Left lobe of liver (tissue), 2 donors: ENCODE results near the gene GAB4. TPM values are rescaled to one million over a fixed set of nuclear protein-coding genes. Genes with fewer than 3 reads are reported as not detected.
"Not testable (repeated sequence)": the region's sequence is repeated elsewhere in the genome, so short reads cannot be mapped to it uniquely, and the experiment has no call there.

Experiments used
- ATAC-seq: fragments of 200-7000 bp; cut with Tn5 transposase; one replicate; pipeline ENCODE4 v1.9.1; 2020; ENCODE audit warnings: mild to moderate bottlenecking, moderate library complexity
- DNase-seq: peaks from one replicate; pipeline ENCODE4 v3.0.0-alpha.2; 2020; ENCODE audit warnings: low spot score
- total RNA-seq: library from RNA; stranded (reverse); gene quantifications from one replicate; pipeline ENCODE4 v1.2.1, GENCODE V29; 2021
- donor health status: DM: no; HTN: no; CAD: no; lungs with moderate emphysema.
- donor health status: DM: no; HTN: yes; CAD: no.

GAB4 gene
- total RNA-seq = not detected

- DNase-seq (no peak), ATAC-seq (no peak)
Observed at GRCh38 chr22:17007852-17008731, at the start of gene GAB4. Gene GAB4 (minus strand): TSS chr22:17008222. CDS start chr22:17008114, 108 bp downstream.

GRCh38 chr22:17056807-17057206, 48.8 kb upstream of the GAB4 start:
- DNase-seq = no peak
- no peak for ATAC-seq

GRCh38 chr22:17056058-17056457, 48.0 kb upstream of the GAB4 start:
- DNase-seq (no peak), ATAC-seq (no peak)

- ATAC-seq (no peak), DNase-seq (no peak)
Observed at GRCh38 chr22:17047656-17048055, 39.6 kb upstream of the GAB4 start.

GRCh38 chr22:17046566-17047348, 38.7 kb upstream of the GAB4 start:
- ATAC-seq (no peak), DNase-seq (no peak)

GRCh38 chr22:17043521-17043920, 35.5 kb upstream of the GAB4 start:
- ATAC-seq (no peak), DNase-seq (no peak)

- ATAC-seq = peak; percentile 78
- not testable (repeated sequence) for DNase-seq
Observed at GRCh38 chr22:17036842-17037711, 29.1 kb upstream of the GAB4 start.

- not testable (repeated sequence) for DNase-seq
- ATAC-seq = peak; percentile 36
Observed at GRCh38 chr22:17035976-17036841, 28.2 kb upstream of the GAB4 start.

GRCh38 chr22:17035246-17035645, 27.2 kb upstream of the GAB4 start:
- DNase-seq = no peak
- peak; percentile 15 for ATAC-seq

GRCh38 chr22:17034532-17034931, 26.5 kb upstream of the GAB4 start:
- DNase-seq = not testable (repeated sequence)

GRCh38 chr22:17032277-17032676, 24.3 kb upstream of the GAB4 start:
- ATAC-seq = not testable (repeated sequence)

More at GRCh38 chr22:17034532-17034931, 26.5 kb upstream of the GAB4 start:
- not testable (repeated sequence) for ATAC-seq

GRCh38 chr22:17024380-17024779, 16.4 kb upstream of the GAB4 start:
- not testable (repeated sequence) for ATAC-seq

More at GRCh38 chr22:17032277-17032676, 24.3 kb upstream of the GAB4 start:
- DNase-seq = peak; percentile 66

GRCh38 chr22:17015552-17015951, 7.5 kb upstream of the GAB4 start:
- ATAC-seq, DNase-seq: not testable (repeated sequence)

More at GRCh38 chr22:17024380-17024779, 16.4 kb upstream of the GAB4 start:
- not testable (repeated sequence) for DNase-seq

GRCh38 chr22:17014101-17014440, 6.0 kb upstream of the GAB4 start:
- ATAC-seq, DNase-seq: not testable (repeated sequence)

- DNase-seq (no peak), ATAC-seq (no peak)
Observed at GRCh38 chr22:17013396-17014100, 5.5 kb upstream of the GAB4 start.

GRCh38 chr22:17012267-17012666, 4.2 kb upstream of the GAB4 start:
- no peak for ATAC-seq

GRCh38 chr22:17009640-17010291, 1.7 kb upstream of the GAB4 start:
- no peak for DNase-seq

More at GRCh38 chr22:17012267-17012666, 4.2 kb upstream of the GAB4 start:
- no peak for DNase-seq

GRCh38 chr22:17007257-17007656, 765 bp downstream of the GAB4 start:
- DNase-seq = no peak
- no peak for ATAC-seq

More at GRCh38 chr22:17009640-17010291, 1.7 kb upstream of the GAB4 start:
- no peak for ATAC-seq
